GM13976 (cell line): ENCODE results near the gene TRIM64C.
"Not testable (repeated sequence)": the region's sequence is repeated elsewhere in the genome, so short reads cannot be mapped to it uniquely, and the experiment has no call there.

ENCODE experiments used
- DNase-seq: peaks from one replicate; pipeline ENCODE4 v3.0.0; 2012; ENCODE audit warnings: low spot score
- in situ Hi-C: fragments of 300-500 bp; cut with MboI; formaldehyde crosslinking; loops from one replicate; pipeline ENCODE4 v1.12.0; 2022; ENCODE audit warnings: low sequenced_read_pairs, mixed read lengths, inconsistent platforms; ENCODE audit not compliant: unreplicated experiment

TRIM64C gene

GRCh38 chr11:49059012-49059411 lies at the start of gene TRIM64C:
Gene TRIM64C, minus strand, starts transcription at chr11:49059112. Its CDS starts 0 bp downstream, at chr11:49059112.
- in situ Hi-C loops, DNase-seq: not testable (repeated sequence)

GRCh38 chr11:49102356-49102755 lies 43.4 kb upstream of the TRIM64C start:
- DNase-seq, in situ Hi-C loops: not testable (repeated sequence)

GRCh38 chr11:49069897-49070296 lies 11.0 kb upstream of the TRIM64C start:
- in situ Hi-C loops, DNase-seq: not testable (repeated sequence)

- DNase-seq, in situ Hi-C loops: not testable (repeated sequence)
Measured at GRCh38 chr11:49049821-49050220, 9.1 kb downstream of the TRIM64C start.

- in situ Hi-C loops, DNase-seq: not testable (repeated sequence)
Measured at GRCh38 chr11:49048229-49048628, 10.7 kb downstream of the TRIM64C start.

- DNase-seq, in situ Hi-C loops: not testable (repeated sequence)
Measured at GRCh38 chr11:49028523-49028922, 30.4 kb downstream of the TRIM64C start, which contains the start of gene TRIM49B. Gene TRIM49B, plus strand, starts transcription at chr11:49028823. Its CDS starts 2,777 bp downstream, at chr11:49031600.
